ENCODE measurements around the gene SEBOX. TPM values are rescaled to one million over a fixed set of nuclear protein-coding genes. Genes with fewer than 3 reads are reported as not detected.

The SEBOX gene
- total RNA-seq, 1 donor from 2014 or later, result not detected

GRCh38 chr17:28406473-28406814, 41.4 kb upstream of the SEBOX start:
- peaks cover 1% of the 10 kb centered on the region for H3K36me3 Mint-ChIP-seq (ENCODE audit: insufficient read depth)
- H3K4me3 Mint-ChIP-seq (ENCODE audit: low read depth), result peak overlapping the region; percentile 78
- no peaks in the 10 kb centered on the region for H3K9me3 Mint-ChIP-seq (ENCODE audit: low read depth)
- peaks cover 8% of the 10 kb centered on the region for H3K27me3 Mint-ChIP-seq
- peaks cover 18% of the 10 kb centered on the region for H3K4me1 Mint-ChIP-seq (ENCODE audit: low read depth)
- DNase-seq (ENCODE audit: low spot score, unreplicated experiment), result no peak
- TF ChIP-seq, protein P1, sequence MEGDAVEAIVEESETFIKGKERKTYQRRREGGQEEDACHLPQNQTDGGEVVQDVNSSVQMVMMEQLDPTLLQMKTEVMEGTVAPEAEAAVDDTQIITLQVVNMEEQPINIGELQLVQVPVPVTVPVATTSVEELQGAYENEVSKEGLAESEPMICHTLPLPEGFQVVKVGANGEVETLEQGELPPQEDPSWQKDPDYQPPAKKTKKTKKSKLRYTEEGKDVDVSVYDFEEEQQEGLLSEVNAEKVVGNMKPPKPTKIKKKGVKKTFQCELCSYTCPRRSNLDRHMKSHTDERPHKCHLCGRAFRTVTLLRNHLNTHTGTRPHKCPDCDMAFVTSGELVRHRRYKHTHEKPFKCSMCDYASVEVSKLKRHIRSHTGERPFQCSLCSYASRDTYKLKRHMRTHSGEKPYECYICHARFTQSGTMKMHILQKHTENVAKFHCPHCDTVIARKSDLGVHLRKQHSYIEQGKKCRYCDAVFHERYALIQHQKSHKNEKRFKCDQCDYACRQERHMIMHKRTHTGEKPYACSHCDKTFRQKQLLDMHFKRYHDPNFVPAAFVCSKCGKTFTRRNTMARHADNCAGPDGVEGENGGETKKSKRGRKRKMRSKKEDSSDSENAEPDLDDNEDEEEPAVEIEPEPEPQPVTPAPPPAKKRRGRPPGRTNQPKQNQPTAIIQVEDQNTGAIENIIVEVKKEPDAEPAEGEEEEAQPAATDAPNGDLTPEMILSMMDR (IDR thresholded peaks at IDR 0.05; ENCODE audit: unreplicated experiment), result no peak
- H3K27ac Mint-ChIP-seq, result peak overlapping the region; percentile 87

- H3K27me3 Mint-ChIP-seq, result peaks cover 2% of the 10 kb centered on the region
- H3K4me1 Mint-ChIP-seq (ENCODE audit: low read depth), result peaks cover 18% of the 10 kb centered on the region
- no peaks in the 10 kb centered on the region for H3K9me3 Mint-ChIP-seq (ENCODE audit: low read depth)
- H3K27ac Mint-ChIP-seq, result peak within 1 kb of the TSS; percentile 94
- H3K36me3 Mint-ChIP-seq (ENCODE audit: insufficient read depth), result peaks cover 4% of the 10 kb centered on the region
- TF ChIP-seq, protein P1 (IDR thresholded peaks at IDR 0.05; ENCODE audit: unreplicated experiment), result no peak
- peak; percentile 65 for DNase-seq (ENCODE audit: low spot score, unreplicated experiment)
- peak within 1 kb of the TSS; percentile 80 for H3K4me3 Mint-ChIP-seq (ENCODE audit: low read depth)
Measured at GRCh38 chr17:28405632-28406472, 40.9 kb upstream of the SEBOX start, which contains the start of gene SLC46A1. SLC46A1 (minus strand) TSS chr17:28406212; CDS start chr17:28406114, 98 bp downstream.

DNA sequence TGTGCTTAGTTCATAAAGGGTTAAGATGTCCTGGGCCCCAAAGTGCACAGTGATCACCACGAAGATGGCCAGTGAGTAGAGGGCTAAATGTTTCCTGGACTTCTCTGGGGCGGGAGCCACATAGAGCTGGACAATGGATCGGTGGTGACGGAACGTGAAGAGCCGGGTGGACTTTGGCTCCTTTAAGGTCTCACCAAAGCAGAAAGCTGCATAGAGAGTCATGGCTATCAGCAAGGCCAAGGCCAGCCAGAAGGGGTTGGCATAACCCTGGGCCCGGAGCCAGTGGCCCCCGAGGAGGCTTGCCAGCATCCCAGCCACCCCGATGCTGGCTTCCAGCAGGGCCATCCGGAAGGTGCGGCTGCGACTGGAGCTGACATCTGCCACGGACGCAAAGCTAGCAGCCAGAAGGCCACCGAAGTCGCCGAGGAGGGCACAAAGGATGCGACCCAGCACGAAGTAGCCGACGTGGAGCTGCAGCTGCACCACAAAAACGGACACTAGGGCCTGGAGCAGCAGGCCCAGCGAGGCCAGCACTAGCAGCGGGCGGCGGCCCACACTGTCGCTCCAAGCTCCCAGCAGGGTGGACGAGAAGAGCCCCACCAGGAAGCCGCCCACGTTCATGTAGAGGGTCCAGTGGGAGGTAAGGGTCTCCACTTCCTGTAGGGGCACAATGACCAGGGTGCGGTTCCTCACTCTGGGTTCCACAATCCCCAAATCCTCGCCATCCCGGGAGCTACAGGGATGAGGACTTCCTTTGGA, 40.0 kb upstream of the SEBOX start:
- no peaks in the 10 kb centered on the region for H3K9me3 Mint-ChIP-seq (ENCODE audit: low read depth)
- H3K4me1 Mint-ChIP-seq (ENCODE audit: low read depth), result peaks cover 18% of the 10 kb centered on the region
- peak overlapping the region; percentile 94 for H3K27ac Mint-ChIP-seq
- DNase-seq (ENCODE audit: low spot score, unreplicated experiment), result no peak
- no peaks in the 10 kb centered on the region for H3K27me3 Mint-ChIP-seq
- peaks cover 4% of the 10 kb centered on the region for H3K36me3 Mint-ChIP-seq (ENCODE audit: insufficient read depth)
- TF ChIP-seq, protein P1 (IDR thresholded peaks at IDR 0.05; ENCODE audit: unreplicated experiment), result peak; percentile 4
- H3K4me3 Mint-ChIP-seq (ENCODE audit: low read depth), result peak overlapping the region; percentile 80

DNA sequence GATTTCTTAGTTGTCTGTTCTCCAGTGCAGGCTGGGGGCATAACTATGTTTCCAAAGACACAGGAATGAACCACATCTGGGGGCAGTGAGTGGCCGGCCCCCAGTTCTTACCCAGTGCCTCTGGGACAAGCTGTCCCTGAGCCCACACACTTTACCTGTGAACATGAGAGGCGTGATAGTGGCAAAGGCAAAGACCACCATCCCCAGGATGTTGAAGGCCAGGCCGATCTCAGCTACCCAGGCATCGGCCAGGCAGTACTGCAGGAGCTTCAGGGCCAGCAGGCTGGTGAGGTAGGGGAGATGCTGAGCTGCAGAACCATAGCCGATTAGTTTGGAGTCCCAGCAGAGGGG, 39.4 kb upstream of the SEBOX start:
- Mint-ChIP-seq H3K36me3 (ENCODE audit: insufficient read depth) (peaks cover 4% of the 10 kb centered on the region), H3K4me1 (ENCODE audit: low read depth) (peaks cover 18% of the 10 kb centered on the region), H3K27me3 (no peaks in the 10 kb centered on the region), H3K4me3 (ENCODE audit: low read depth) (peak overlapping the region; percentile 80), H3K9me3 (ENCODE audit: low read depth) (no peaks in the 10 kb centered on the region), H3K27ac (peak overlapping the region; percentile 37)
- DNase-seq (ENCODE audit: low spot score, unreplicated experiment), result no peak
- TF ChIP-seq, protein P1 (IDR thresholded peaks at IDR 0.05; ENCODE audit: unreplicated experiment), result no peak

GRCh38 chr17:28404007-28404406, 39.0 kb upstream of the SEBOX start:
- TF ChIP-seq, protein P1 (IDR thresholded peaks at IDR 0.05; ENCODE audit: unreplicated experiment), result no peak
- peaks cover 18% of the 10 kb centered on the region for H3K4me1 Mint-ChIP-seq (ENCODE audit: low read depth)
- DNase-seq (ENCODE audit: low spot score, unreplicated experiment), result no peak
- H3K36me3 Mint-ChIP-seq (ENCODE audit: insufficient read depth), result peaks cover 4% of the 10 kb centered on the region
- peak overlapping the region; percentile 80 for H3K4me3 Mint-ChIP-seq (ENCODE audit: low read depth)
- H3K27ac Mint-ChIP-seq, result no peak overlapping the region
- no peaks in the 10 kb centered on the region for H3K27me3 Mint-ChIP-seq
- H3K9me3 Mint-ChIP-seq (ENCODE audit: low read depth), result no peaks in the 10 kb centered on the region

All from progenitor cell of endocrine pancreas (in vitro differentiated cells).